DOHH2 (cell line): ENCODE data around the gene UMODL1.

ENCODE experiments used
- CTCF ChIP-seq: fragments of 200-600 bp; sonication (generic); IDR thresholded peaks from one replicate; pipeline ENCODE4 v1.5.1; 2014; ENCODE audit warnings: antibody characterized with exemption, mild to moderate bottlenecking, low read depth, low read length; ENCODE audit not compliant: poor library complexity, severe bottlenecking
- EZH2phosphoT487 ChIP-seq: fragments of 200-600 bp; sonication (generic); IDR thresholded peaks from 2 replicates; pipeline ENCODE4 v1.6.1; 2017; ENCODE audit warnings: borderline replicate concordance, mild to moderate bottlenecking, antibody characterized with exemption, low read length, moderate library complexity, mixed read lengths

GRCh38 chr21:42096566-42096965 lies 25.4 kb downstream of the UMODL1 start:
- TF ChIP-seq CTCF: no peak
- no peak for TF ChIP-seq EZH2phosphoT487
